GM12892 (cell line): ENCODE results near the gene APOBEC3H.
"Not testable (repeated sequence)": the region's sequence is repeated elsewhere in the genome, so short reads cannot be mapped to it uniquely, and the experiment has no call there.

Experiments
- POLR2A ChIP-seq: IDR thresholded peaks from 2 replicates; pipeline ENCODE4 v1.6.1; 2011; ENCODE audit warnings: low read depth, low read length, control low read depth
- POLR2AphosphoS5 ChIP-seq: IDR thresholded peaks from 2 replicates; pipeline ENCODE4 v1.6.1; 2011; ENCODE audit warnings: low read depth, low read length, control low read depth

GRCh38 chr22:39072581-39072981, 24.5 kb upstream of the APOBEC3H start:
- not testable (repeated sequence) for TF ChIP-seq POLR2AphosphoS5, POLR2A
